IMR-90 (cell line): ENCODE measurements around the gene SF3A2. TPM values are rescaled to one million over a fixed set of nuclear protein-coding genes. Genes with fewer than 3 reads are reported as not detected.
A peak's percentile ranks its signal among the peaks of the same experiment; 100 is the strongest.

Experiments
- ATAC-seq: fragments of 200-7000 bp; cut with Tn5 transposase; 2 replicates; pipeline ENCODE4 v1.9.1; 2020; ENCODE audit warnings: low read depth, mild to moderate bottlenecking, moderate library complexity
- BruUV-seq: library from RNA; stranded (reverse); fragments of 400-500 nt; replicated peaks from 2 replicates; lab custom pipeline; 2021; lab: Mats Ljungman, UMichigan
- CTCF ChIA-PET: fragments of 300-600 bp; formaldehyde crosslinking; extraction: SDS; loops from one replicate; lab custom pipeline; 2021; ENCODE audit warnings: antibody characterized with exemption; lab: Yijun Ruan, JAX
- POLR2A ChIA-PET: fragments of 300-600 bp; sonication (Branson Sonifier 250); formaldehyde crosslinking; loops from one replicate; lab custom pipeline; 2022; ENCODE audit warnings: antibody characterized with exemption; ENCODE audit not compliant: unreplicated experiment; lab: Charles Lee
- DNase-seq: peaks from one replicate; pipeline ENCODE4 v3.0.0; 2013
- H2AFZ ChIP-seq: replicated peaks from 2 replicates; pipeline ENCODE3; 2013; ENCODE audit warnings: low read length, mild to moderate bottlenecking; ENCODE audit not compliant: poor library complexity
- H2AK5ac ChIP-seq: 2 replicates; pipeline ENCODE4 v1.6.1; 2013; ENCODE audit warnings: low read depth, low read length, inconsistent platforms
- H2AK9ac ChIP-seq: replicated peaks from 2 replicates; pipeline ENCODE3; 2013; ENCODE audit warnings: mild to moderate bottlenecking, low read depth, low read length, moderate library complexity; ENCODE audit not compliant: poor library complexity
- H2BK120ac ChIP-seq: 2 replicates; pipeline ENCODE4 v1.6.1; 2013; ENCODE audit warnings: low read depth, low read length, inconsistent platforms
- H2BK15ac ChIP-seq: 3 replicates; pipeline ENCODE4 v1.6.1; 2013; ENCODE audit warnings: low read depth, low read length, inconsistent platforms
- H2BK20ac ChIP-seq: 2 replicates; pipeline ENCODE4 v1.6.1; 2013; ENCODE audit warnings: low read depth, mild to moderate bottlenecking, inconsistent platforms, low read length, moderate library complexity
- H2BK5ac ChIP-seq: 2 replicates; pipeline ENCODE4 v1.6.1; 2013; ENCODE audit warnings: mild to moderate bottlenecking, low read depth, low read length, inconsistent platforms; ENCODE audit not compliant: poor library complexity, severe bottlenecking
- H3K14ac ChIP-seq: replicated peaks from 2 replicates; pipeline ENCODE4 v1.6.1; 2013; ENCODE audit warnings: low read depth, low read length, inconsistent platforms
- H3K18ac ChIP-seq: 2 replicates; pipeline ENCODE4 v1.6.1; 2013; ENCODE audit warnings: low read depth, low read length, control low read depth
- H3K23ac ChIP-seq: 2 replicates; pipeline ENCODE4 v1.6.1; 2013; ENCODE audit warnings: low read depth, low read length, inconsistent platforms
- H3K27ac ChIP-seq: 2 replicates; pipeline ENCODE4 v1.5.1; 2013; ENCODE audit warnings: mild to moderate bottlenecking, control low read depth, low read length; ENCODE audit not compliant: insufficient read depth
- H3K27me3 ChIP-seq: 2 replicates; pipeline ENCODE4 v1.6.1; 2013; ENCODE audit warnings: low read length; ENCODE audit not compliant: control insufficient read depth, insufficient read depth
- H3K36me3 ChIP-seq: 2 replicates; pipeline ENCODE4 v1.6.1; 2013; ENCODE audit warnings: low read length, mixed read lengths; ENCODE audit not compliant: control insufficient read depth, insufficient read depth
- H3K4ac ChIP-seq: 2 replicates; pipeline ENCODE4 v1.6.1; 2013; ENCODE audit warnings: low read depth, low read length, inconsistent platforms
- H3K4me1 ChIP-seq: 2 replicates; pipeline ENCODE4 v1.6.1; 2013; ENCODE audit warnings: low read length, mixed read lengths; ENCODE audit not compliant: control insufficient read depth, insufficient read depth
- H3K4me2 ChIP-seq: 2 replicates; pipeline ENCODE4 v1.6.1; 2013; ENCODE audit warnings: low read depth, mild to moderate bottlenecking, control low read depth, low read length, moderate library complexity
- H3K4me3 ChIP-seq: 2 replicates; pipeline ENCODE4 v1.5.1; 2013; ENCODE audit warnings: low read depth, mild to moderate bottlenecking, control low read depth, low read length, moderate library complexity; ENCODE audit not compliant: insufficient read depth
- H3K56ac ChIP-seq: 2 replicates; pipeline ENCODE4 v1.6.1; 2013; ENCODE audit warnings: low read length, inconsistent platforms; ENCODE audit not compliant: insufficient read depth; ENCODE audit errors: extremely low read depth
- H3K79me1 ChIP-seq, 2 experiments: 2 replicates each; pipeline ENCODE4 v1.6.1; 2013; ENCODE audit warnings: low read length in 2 of 2, inconsistent platforms in 1 of 2, low read depth in 1 of 2
- H3K9ac ChIP-seq: 2 replicates; pipeline ENCODE4 v1.6.1; 2013; ENCODE audit warnings: low read depth, low read length, control low read depth
- H3K9me1 ChIP-seq: 2 replicates; pipeline ENCODE4 v1.6.1; 2013; ENCODE audit warnings: low read length, inconsistent platforms; ENCODE audit not compliant: insufficient read depth
- H3K9me3 ChIP-seq: 2 replicates; pipeline ENCODE4 v1.6.1; 2013; ENCODE audit warnings: low read length; ENCODE audit not compliant: control insufficient read depth, insufficient read depth
- H4K20me1 ChIP-seq: 2 replicates; pipeline ENCODE4 v1.6.1; 2013; ENCODE audit warnings: low read length, inconsistent platforms; ENCODE audit not compliant: insufficient read depth
- H4K5ac ChIP-seq: 2 replicates; pipeline ENCODE4 v1.6.1; 2013; ENCODE audit warnings: mild to moderate bottlenecking, low read depth, low read length, control low read depth
- H4K8ac ChIP-seq, 2 experiments: 2 replicates each; pipeline ENCODE4 v1.6.1; 2013; ENCODE audit warnings: low read depth in 2 of 2, low read length in 2 of 2, control low read depth in 1 of 2, inconsistent platforms in 1 of 2
- H4K91ac ChIP-seq: 2 replicates; pipeline ENCODE4 v1.6.1; 2013; ENCODE audit warnings: low read depth, low read length, inconsistent platforms; ENCODE audit not compliant: insufficient read depth
- NFE2L2 ChIP-seq: fragments of 150-350 bp; IDR thresholded peaks from 2 replicates; pipeline ENCODE4 v1.6.1; 2016; ENCODE audit warnings: low read depth, mild to moderate bottlenecking, low read length
- USF2 ChIP-seq: fragments of 150-350 bp; IDR thresholded peaks from 2 replicates; pipeline ENCODE4 v1.6.1; 2017; ENCODE audit warnings: mild to moderate bottlenecking, antibody characterized with exemption, low read length, low read depth
- WGBS, 2 experiments: methylation state at CpG; one replicate each; pipeline versions ENCODE4 v1.1.5 to v1.1.7; 2013; ENCODE audit warnings: missing lambda C conversion rate in 2 of 2; ENCODE audit not compliant: insufficient read length in 1 of 2; ENCODE audit errors: extremely low coverage in 2 of 2; 5-methylcytosine and 5-hydroxymethylcytosine counted together
- dilution Hi-C: fragments of 300-500 bp; cut with HindIII; formaldehyde crosslinking; loops from one replicate; pipeline ENCODE4 v1.14.3; 2018; ENCODE audit warnings: low sequenced_read_pairs; ENCODE audit not compliant: unreplicated experiment
- in situ Hi-C: fragments of 300-500 bp; cut with MboI; formaldehyde crosslinking; loops from 3 replicates; pipeline ENCODE4 v1.14.3; 2019; ENCODE audit warnings: low sequenced_read_pairs, inconsistent platforms, mixed read lengths
- intact Hi-C: fragments of 100-400 bp; cut with micrococcal nuclease; formaldehyde crosslinking; loops from 2 replicates; pipeline ENCODE4 v1.10.0; 2022
- polyA plus RNA-seq, 3 experiments: library from polyadenylated mRNA; depleted of rRNA; stranded (reverse); fragments of >200 nt; gene quantifications; 2 replicates each; pipeline ENCODE4 v1.2.3, GENCODE V29; 2012; ENCODE audit warnings: low replicate concordance in 1 of 3
- total RNA-seq: library from RNA; depleted of rRNA; stranded (reverse); fragments of >200 nt; gene quantifications from 2 replicates; pipeline ENCODE4 v1.2.3, GENCODE V29; 2012

SF3A2 gene
- total and polyA plus RNA-seq, 2 of the 4 experiments (the other 2 are of a cell fraction) = 4.8 to 34.5 TPM

GRCh38 chr19:2229103-2230032 lies 7.3 kb upstream of the SF3A2 start:
- in situ Hi-C loops = no loop called here
- Histone ChIP-seq H4K91ac (no peak overlapping the region), H3K4ac (no peak overlapping the region), H2AFZ (peak overlapping the region; percentile 11), H3K27me3 (no peaks in the 10 kb centered on the region), H3K9ac (no peak overlapping the region), H3K9me3 (no peaks in the 10 kb centered on the region), H2AK5ac (no peak overlapping the region), H2BK20ac (no peak overlapping the region), H3K9me1 (no peaks in the 10 kb centered on the region; the same call in 1 of the 2 replicates), H3K18ac (no peak overlapping the region), H4K5ac (no peak overlapping the region), H3K23ac (no peak overlapping the region), H3K14ac (no peak overlapping the region), H4K8ac (no peak overlapping the region), H3K4me3 (no peak overlapping the region), H4K20me1 (peaks cover 26% of the 10 kb centered on the region), H3K27ac (no peak overlapping the region), H2BK5ac (no peak overlapping the region), H3K4me1 (no peaks in the 10 kb centered on the region), H2AK9ac (no peak overlapping the region), H3K79me1 (peaks cover 9 to 38% of the 10 kb centered on the region in 2 experiments), H2BK120ac (no peak overlapping the region), H3K4me2 (no peak overlapping the region), H2BK15ac (no peak overlapping the region), H3K56ac (no peak overlapping the region), H3K36me3 (peaks cover 72% of the 10 kb centered on the region)
- 94% methylated on average over 24 of the region's 45 CpGs; no CpG with 5 or more reads in 1 of the 2 experiments for WGBS, 2 experiments
- dilution Hi-C loops = no loop called here
- ATAC-seq (no peak), DNase-seq (no peak)
- POLR2A ChIA-PET = interaction anchor here (0.9 kb wide), 1 partner anchor 9 kb away, joined by 22 read pairs; no protein-coding TSS in a partner anchor
- TF ChIP-seq USF2 (no peak), NFE2L2 (no peak)
- CTCF ChIA-PET = no interaction called here
- no TSS peak for BruUV-seq
- intact Hi-C loops = no loop called here
